HG03097 (cell line): ENCODE data around the gene PRL.

Source experiments
- ATAC-seq: cut with Tn5 transposase; IDR thresholded peaks from one replicate; pipeline ENCODE4 v1.9.1; 2021; ENCODE audit not compliant: unreplicated experiment, low FRiP score

PRL gene

DNA sequence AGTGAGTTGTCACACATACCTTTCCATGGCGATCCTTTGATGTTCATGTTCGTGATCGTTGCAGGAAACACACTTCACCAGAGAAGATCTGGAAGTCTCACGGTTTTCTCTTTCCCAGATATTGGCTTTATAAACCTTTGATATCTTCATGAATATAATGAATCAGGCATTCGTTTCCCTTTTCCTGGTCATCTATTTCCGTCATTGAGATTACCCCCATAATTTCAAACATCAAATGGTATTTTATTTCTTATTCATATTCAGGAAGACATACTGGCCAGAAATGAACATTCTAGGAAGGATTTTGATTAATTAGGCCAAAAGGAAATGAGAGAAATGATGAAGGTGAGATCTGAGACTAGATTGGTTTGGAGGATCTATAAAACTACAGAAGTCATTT, at the start of gene PRL:
Gene PRL, minus strand, starts transcription at position 101 of the 400 bp plus-strand sequence. Its CDS starts 54 bp downstream, at position 47.
- ATAC-seq: no peak

DNA sequence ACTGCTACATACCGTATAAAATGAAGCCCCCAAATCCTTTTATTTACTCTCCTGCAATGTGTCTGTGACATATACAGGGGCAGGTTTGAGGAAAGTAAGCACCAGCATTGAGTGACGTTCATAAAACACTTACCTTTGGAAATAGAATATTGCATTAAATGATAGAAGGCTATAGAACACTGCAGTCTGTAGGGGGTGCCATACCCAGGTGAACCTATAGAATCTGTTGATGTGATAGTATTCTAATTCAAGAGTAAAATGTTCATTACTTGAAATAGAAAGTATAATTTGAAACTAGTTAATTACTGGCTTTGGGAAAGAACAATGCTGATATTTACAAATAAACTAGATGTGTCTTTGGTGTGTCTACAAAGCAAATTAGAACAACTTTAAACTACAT, 47.0 kb upstream of the PRL start:
- no peak for ATAC-seq

DNA sequence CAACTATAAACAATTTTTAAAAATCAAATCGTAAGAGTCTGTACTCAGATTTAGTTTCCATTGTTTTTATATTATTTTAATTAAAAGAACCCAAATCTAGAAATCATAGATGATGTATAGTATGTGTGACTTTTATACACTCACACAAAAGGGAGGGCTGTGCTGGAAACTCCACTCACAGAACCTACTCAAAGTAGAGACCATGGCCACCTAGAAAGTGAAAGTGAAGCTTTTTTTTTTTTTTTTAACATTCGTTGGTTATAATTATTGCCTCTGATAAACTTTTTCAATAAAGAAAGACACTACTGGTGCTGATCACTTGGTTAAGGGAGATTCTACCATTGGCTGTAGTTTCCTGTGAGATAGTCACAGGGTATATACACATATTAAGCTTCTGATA, 37.9 kb upstream of the PRL start:
- no peak for ATAC-seq

DNA sequence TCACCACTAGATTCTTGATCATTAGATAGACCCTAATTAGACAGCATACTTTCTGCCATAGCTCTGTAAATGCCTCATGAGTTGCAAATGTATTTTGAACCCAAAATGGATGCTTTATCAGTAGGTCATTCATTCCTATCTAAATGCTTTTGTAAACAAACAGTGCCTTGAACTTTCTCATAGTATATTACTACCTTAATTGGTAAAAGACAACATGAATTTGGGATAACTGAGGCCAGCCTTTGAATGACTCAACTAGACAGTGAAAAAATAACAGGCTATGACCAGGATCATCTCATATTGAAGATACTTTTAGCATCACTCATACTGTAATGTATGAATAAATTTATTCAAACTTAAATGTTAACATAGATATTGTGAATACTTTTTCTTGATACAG, 37.0 kb upstream of the PRL start:
- no peak for ATAC-seq

DNA sequence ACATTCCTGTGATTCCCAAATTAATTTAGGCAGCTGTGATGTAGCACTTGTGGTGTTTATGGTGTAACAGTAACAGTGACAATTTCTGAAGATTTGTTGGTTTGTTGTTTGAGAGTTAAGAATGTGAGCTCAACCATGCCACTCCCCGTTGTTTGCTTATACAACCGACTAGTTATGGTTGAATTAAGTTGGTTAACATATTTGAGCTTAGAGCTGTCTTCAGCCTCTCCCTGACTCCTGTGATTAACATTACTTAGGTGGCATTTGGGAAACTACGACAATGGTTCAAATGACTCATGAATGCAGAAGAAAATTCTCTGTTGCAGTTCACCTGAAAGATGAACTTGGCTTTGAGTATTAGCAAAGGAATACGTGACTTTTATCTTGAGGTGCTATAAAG, 35.9 kb upstream of the PRL start:
- no peak for ATAC-seq

DNA sequence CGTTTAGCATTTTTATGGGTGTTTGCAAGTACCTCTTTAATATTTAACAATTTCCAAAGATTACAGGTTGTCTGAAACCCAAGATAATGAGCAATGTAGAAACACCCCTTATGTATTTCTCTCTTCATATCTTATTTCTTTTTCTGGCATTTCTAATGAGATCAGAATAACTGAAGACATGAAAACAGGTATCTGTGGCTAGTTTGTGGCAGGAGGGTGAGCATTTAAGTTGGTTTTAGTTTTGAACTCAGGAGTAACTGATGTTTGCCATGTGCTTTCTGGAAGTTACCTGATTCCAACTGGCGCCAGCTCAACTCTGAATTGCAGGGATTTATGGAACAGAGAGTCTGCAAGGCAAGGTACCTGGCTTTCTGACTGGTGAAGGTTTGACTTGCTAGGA, 35.4 kb upstream of the PRL start:
- no peak for ATAC-seq

DNA sequence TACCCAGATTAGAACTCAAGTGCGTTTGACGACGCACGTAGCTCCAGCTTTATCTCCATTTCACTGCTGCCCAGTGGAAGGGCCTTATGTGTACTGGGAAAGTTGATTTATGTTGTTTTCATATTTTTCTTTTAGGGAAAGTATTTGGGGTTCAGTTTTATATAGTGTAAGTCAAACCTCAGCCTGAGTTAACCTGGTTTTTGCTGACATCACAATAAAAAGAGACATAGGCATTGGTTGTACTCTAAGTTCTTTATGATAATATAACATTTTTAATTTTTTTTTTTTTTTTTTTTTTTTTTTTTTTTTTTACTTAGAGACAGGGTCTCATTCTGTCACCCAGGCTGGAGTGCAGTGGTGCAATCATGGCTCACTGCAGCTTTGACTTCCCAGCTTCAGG, 34.1 kb upstream of the PRL start:
- ATAC-seq: no peak

DNA sequence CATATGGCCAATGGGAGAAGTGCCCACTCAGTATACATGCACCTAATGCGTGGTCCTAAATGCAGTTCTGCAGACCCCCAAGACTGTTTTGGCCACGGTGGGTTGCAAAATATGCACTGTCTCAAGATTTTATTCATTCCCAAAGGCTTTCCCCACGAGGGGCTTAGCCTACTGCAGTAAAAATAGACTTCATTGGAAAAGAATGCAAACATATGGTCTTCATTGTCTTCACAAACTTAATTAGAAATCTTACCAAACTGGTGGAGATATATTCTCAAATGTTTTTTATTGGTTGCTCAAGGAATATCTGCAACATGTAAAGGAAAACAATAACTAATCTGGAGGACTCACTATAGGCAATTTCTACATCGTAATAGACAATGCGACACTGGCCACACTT, 31.6 kb upstream of the PRL start:
- ATAC-seq: no peak

DNA sequence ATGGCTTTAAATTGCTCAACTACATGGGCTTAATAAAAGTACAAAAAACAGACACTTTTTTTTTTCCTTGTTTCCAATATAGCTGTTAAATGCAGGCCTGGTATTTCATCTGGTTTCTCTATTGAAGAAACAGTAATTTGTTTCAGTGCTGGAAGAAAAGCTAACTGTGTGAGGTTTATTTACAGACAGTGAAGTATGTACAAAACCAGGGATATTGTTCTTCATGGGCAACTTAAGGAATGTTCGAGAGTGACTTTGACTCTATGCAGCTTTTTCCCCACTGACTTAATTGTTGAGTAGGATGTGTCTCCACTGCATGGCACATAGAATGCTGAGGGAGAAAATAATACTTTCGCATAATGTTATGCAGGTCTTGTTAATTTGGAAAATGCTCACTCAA, 31.0 kb upstream of the PRL start:
- ATAC-seq: no peak

DNA sequence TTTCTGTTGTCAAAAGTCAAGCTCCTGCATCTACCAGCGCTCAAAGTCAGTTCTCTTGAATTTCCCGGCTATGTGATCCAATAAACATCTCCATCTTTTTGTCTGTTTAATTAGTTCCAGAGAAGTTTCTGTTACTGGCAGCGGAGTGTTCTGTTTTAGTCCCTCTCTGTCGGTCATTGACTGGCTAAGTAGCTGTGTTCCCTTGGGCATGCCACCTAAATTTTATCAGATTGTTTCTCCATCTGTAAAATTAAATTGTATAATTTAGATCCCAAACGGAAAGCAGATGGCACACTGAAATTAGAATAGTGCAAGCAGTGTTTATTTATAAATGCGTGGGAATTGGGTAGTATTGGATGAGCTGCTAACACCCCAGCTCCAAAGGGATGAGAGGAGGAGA, 29.7 kb upstream of the PRL start:
- ATAC-seq: no peak

DNA sequence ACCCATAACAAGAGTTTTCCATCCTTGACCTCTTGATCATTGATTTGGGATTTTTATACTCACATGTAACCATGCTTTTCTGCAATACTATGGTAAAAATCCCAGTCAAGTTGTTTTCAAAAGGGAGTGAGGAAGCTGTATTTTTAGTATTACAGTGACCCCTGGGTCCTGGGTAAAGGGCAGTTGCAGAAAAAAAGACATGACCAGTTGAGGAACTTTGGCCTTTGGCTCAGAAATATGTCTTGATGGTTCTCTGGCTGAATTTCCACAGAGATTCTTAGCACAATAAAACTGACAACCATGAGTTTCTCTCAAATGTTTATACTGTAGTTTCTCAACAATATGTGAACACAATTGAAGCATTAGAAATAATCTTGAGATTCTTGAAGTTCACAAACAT, 28.6 kb upstream of the PRL start:
- no peak for ATAC-seq

DNA sequence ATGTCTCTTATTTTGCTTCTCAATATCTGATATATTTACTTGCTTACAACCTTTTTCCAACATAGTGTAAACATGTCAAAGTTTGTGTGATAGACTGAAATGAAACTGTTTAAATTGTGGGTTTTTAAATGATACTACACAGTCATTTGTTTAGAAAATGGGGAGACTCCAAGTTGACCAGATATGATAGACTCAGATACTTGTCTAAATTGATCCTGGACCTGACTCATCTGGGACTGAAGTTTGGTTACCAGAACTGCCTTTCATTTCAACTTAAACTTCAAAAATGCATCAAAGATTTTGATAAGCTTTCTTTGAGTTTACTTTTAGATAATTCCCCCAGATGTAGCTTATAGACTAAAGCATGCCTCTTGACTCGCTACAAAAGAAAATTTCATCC, 27.0 kb upstream of the PRL start:
- ATAC-seq: no peak

DNA sequence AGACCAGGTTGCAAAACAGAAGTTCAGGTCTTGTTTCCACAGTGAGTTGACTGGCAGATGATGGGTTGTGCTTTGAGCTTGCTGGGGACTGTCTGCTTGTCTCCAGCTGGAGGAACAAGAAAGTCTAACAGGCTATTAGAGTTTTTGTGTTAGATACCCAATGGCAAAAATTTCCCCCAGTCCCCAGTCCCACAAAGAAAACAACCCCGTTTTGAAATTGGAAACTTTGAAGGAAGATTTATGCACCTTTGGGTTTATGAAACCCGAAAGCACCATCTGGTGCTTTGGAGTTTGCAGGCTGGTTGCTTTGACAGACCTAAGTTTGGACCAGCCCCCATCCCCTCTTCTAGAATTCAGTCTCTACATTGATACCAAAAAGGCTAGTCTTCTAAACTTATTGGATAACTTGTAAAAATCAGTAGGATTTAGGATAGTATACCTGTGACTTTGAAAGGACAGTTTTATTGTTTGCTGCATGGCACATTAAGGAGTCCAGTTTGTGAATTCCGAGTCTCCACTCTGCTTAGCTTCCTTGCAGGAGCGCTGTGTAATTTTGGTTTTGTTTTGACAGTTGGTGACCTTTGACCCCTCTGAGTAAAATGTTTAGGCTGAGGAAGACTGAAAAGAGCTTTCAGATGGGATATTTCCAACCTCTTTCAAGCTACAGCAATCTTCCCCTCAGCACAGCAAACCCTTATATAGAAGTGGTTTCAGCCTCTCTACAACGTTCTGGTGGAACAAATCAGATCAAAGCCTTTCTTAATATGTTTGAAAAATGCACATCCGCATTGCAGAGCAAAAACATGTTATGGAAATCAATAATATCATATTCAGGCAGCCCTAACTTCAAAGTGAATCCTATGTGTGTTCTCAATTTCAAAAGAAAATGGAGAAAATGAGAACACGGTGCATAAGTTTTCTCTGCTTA, 25.5 kb upstream of the PRL start:
- no peak for ATAC-seq

DNA sequence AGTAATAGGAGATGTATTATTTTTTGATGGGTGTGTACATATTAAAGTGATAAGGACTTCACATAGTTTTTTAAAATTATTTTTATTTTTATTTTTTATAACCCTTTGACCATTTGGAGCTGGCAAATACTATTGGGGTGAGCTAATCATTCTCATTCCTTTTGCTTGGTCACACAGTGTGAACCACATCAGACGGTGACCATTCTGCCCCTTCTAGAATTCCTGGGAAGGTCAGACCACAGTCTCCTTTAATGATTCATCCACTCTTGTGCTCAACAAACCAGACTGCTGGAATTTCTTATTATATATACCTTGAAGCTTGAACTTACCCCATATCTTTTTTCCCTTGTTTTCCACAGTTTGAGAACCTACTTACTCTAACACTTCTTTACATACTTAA, 23.9 kb upstream of the PRL start:
- no peak for ATAC-seq

DNA sequence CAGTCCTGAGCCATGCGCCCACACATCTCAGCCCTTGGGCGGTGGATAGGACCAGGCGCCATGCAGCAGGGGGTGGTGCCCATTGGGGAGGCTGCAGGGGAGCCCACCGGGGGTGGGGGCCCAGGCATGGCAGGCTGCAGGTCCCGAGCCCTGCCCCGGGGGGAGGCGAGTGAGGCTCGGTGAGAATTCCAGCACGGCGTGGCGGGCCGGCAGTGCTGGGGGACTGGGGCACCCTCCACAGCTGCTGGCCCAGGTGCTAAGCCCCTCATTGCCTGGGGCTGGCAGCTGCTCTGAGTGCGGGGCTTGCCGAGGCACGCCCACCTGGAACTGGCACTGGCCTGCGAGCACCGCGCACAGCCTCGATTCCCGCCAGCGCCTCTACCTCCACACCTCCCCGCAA, 21.6 kb upstream of the PRL start:
- ATAC-seq: no peak

DNA sequence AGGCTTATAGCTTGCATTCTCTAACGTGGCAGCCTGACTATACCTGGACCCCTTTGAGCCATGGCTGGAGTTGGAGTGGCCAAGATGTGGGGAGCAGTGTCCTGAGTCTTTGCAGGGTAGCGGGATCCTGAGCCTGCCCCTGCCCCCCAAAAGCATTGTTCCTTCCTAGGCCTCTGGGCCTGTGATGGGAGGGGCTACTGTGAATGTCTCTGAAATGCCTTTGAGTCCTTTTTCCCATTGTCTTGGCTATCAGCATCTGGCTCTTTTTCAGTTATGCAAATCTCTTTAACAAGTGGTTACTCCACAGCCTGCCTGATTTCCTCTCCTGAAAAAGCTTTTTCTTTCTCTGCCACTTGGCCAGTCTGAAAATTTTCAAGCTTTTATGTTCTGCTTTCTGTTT, 17.0 kb upstream of the PRL start:
- ATAC-seq: no peak

DNA sequence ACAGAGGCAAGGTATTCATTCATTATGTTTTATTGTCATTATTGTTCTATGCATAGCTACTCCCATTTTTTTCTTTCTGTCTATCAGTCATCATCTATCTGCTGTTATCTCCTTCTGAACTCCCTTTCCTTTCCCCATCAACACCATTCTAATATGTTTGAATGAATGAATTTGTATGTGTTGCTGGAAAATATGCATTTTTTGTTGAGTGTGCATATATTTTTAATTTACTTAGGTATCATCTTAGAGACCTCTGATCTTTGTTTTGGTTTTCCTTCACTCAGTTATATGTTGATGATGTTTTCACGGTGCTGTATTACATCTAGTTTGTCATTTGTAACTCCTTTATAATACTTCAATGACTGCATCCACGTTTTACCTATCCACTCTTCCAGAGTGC, 12.1 kb upstream of the PRL start:
- ATAC-seq: no peak

DNA sequence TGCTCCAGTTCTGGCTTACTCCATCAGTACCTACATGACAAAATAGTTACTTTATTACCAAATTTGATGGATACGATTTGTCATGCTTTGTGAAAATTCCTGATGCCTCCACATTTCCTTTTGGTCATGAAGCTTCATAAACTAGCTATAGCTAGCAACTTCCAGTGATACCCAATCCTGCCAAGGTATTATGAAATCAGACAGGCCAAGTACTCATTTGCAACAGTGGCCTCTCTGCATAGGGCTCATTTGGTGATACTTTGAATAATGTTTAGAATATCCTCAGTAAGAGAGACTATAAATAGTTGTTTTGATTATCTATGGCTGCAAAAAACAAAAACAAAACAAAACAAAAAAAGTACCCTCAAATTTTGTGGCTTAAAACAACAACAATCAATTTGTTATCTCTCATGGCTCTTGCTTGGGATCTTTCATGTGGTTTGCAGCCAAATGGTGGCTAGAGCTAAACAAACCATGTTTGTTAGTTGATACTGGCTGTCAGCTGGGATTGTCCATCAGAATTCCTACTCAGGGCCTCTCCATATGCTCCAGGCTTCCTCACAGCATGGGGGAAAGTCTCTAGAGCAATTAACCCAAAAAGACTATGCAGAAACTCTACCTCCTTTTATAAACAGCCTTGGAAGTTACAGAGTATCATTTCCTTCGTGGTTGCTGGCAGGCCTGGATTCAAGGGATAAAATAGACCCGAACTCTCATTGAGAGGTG, 10.1 kb upstream of the PRL start:
- no peak for ATAC-seq

DNA sequence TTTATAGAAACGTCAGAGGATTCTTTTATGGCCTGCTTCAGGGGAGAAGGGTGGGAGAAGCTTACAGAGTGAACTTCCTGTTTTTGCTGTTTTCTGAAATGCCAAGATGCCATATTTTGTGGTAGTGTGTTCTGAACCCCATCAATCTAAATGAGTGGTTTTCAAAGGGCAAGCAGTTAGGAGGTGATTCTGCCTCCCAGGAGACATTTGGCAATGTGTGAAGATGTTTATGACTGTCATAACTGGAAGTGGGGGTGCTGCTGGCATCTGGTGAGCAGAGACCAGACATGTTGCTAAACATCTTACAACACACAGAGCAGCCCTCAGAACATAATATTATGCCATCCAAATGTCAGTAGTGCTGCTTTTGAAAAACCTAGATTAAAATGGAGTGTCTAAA, 6.0 kb upstream of the PRL start:
- no peak for ATAC-seq

DNA sequence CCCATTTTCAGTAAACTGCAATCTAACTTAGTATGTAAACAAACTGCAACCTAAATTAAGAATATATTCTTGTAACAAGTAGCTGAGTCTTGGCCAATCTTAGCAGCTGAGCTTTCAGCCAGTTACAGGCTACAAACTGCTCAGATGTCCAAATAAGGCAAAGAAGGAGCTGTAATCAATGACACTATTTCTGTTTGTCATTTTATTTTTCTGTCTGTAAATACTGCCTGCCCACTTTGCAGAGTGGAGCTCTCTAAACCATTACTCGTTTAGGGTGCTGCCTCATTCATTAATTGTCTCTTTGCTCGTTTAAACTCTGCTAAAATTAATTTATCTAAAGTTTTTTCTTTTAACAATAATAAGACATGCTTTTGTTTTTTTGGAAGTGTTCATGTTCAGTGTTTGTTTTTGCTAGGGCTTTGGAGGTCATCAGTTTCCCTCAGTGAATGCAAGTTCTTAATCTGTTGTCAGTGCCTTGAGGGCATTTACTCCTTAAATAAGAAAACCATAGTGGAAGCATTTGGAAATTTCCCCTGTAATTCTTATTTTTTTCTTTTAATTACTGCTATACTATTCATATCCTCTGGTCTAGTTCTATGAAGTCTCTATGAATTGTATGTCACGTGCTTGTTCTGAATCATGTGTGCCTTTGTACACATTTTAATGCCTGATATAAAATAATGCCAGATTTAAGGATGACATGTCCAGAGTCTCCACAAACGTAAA, 3.6 kb upstream of the PRL start:
- ATAC-seq: no peak

DNA sequence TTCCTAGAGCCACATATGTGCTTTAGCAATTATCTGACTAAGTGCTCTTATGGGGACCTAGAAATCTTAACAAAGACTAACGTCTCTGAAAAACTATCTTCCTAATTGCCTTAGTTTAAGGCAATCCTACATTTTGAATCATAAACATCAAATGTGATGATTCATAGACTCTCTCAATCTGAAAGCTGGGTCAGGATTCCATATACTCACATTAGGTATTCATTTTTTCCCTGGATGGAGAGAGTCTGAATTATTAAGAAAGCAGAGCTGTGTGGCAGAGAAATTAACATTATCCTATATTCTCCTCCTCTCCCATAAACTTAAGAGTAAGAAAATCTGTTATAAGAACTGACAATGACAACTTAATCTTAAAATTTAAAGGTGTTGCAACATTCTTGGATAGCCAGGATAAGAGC, 1.6 kb upstream of the PRL start:
- ATAC-seq: no peak
